IPS DF 19.7 (cell line): ENCODE measurements around the gene SERAC1.
"Not testable (repeated sequence)": the region's sequence is repeated elsewhere in the genome, so short reads cannot be mapped to it uniquely, and the experiment has no call there.

Source experiments
- DNase-seq: peaks from one replicate; pipeline ENCODE4 v3.0.0-alpha.2; 2013; ENCODE audit warnings: low read depth, low spot score

The SERAC1 gene

GRCh38 chr6:158168040-158168289 is at the start of gene SERAC1:
Gene SERAC1, minus strand, starts transcription at chr6:158168262. Its CDS starts 9,899 bp downstream, at chr6:158158363.
- DNase-seq, result no peak

GRCh38 chr6:158213925-158214674 is 46.0 kb upstream of the SERAC1 start:
- no peak for DNase-seq

- no peak for DNase-seq
Observed at GRCh38 chr6:158211273-158212055, 43.4 kb upstream of the SERAC1 start.

- DNase-seq, result not testable (repeated sequence)
Observed at GRCh38 chr6:158209582-158210333, 41.7 kb upstream of the SERAC1 start.

- not testable (repeated sequence) for DNase-seq
Observed at GRCh38 chr6:158208226-158209030, 40.4 kb upstream of the SERAC1 start.

- no peak for DNase-seq
Observed at GRCh38 chr6:158207422-158207788, 39.3 kb upstream of the SERAC1 start.

- no peak for DNase-seq
Observed at GRCh38 chr6:158206740-158207421, 38.8 kb upstream of the SERAC1 start.

GRCh38 chr6:158205169-158205944 is 37.3 kb upstream of the SERAC1 start:
- no peak for DNase-seq

- no peak for DNase-seq
Observed at GRCh38 chr6:158198461-158198860, 30.4 kb upstream of the SERAC1 start.

GRCh38 chr6:158194487-158195280 is 26.6 kb upstream of the SERAC1 start:
- DNase-seq, result peak; percentile 75

GRCh38 chr6:158191761-158192160 is 23.7 kb upstream of the SERAC1 start:
- DNase-seq, result no peak

- no peak for DNase-seq
Observed at GRCh38 chr6:158191032-158191431, 23.0 kb upstream of the SERAC1 start.

- DNase-seq, result no peak
Observed at GRCh38 chr6:158188591-158188990, 20.5 kb upstream of the SERAC1 start.

GRCh38 chr6:158185729-158186456 is 17.8 kb upstream of the SERAC1 start:
- DNase-seq, result no peak

- DNase-seq, result no peak
Observed at GRCh38 chr6:158184608-158185007, 16.5 kb upstream of the SERAC1 start.

GRCh38 chr6:158183174-158183972 is 15.3 kb upstream of the SERAC1 start:
- not testable (repeated sequence) for DNase-seq

- DNase-seq, result not testable (repeated sequence)
Observed at GRCh38 chr6:158177712-158178111, 9.7 kb upstream of the SERAC1 start.

- no peak for DNase-seq
Observed at GRCh38 chr6:158175111-158175510, 7.0 kb upstream of the SERAC1 start.
